Right renal cortex interstitium (tissue), 3 donors: ENCODE results near the gene SPECC1L. TPM values are rescaled to one million over a fixed set of nuclear protein-coding genes. Genes with fewer than 3 reads are reported as not detected.
A peak's percentile ranks its signal among the peaks of the same experiment; 100 is the strongest.

Experiments
- DNase-seq, 3 donors: peaks; one replicate each; pipeline ENCODE4 v3.0.0-alpha.2; 2013; ENCODE audit warnings: low read depth in 3 of 3, low spot score in 2 of 3
- polyA plus RNA-seq, 3 donors: library from polyadenylated mRNA; unstranded; fragments of 120-200 nt; gene quantifications; one replicate each; pipeline ENCODE4 v1.2.1, GENCODE V29; 2013; ENCODE audit not compliant: insufficient read length in 3 of 3

SPECC1L gene
- polyA plus RNA-seq, 3 donors: 49.9 to 53.5 (median 53.2) TPM

DNA sequence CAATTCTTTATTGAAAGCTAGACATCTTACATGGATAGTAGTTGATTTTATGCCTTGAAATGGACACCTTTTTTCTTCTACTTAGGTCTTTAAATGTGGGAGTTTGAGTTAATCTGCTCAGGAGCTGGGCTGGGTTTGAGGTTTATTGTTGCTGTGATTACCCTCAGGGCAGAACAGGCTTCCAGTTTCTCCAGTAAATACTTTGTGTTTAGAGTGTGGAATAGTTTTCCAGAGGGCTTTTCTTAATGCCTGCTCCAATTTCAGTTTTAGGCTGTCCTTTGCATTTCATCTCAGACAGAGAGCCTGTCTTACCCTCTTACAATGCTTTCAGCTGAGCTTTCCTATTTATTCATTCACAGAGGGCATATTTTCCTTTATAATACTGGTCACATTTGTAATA is 86.9 kb downstream of the SPECC1L start:
- no peak for DNase-seq

DNA sequence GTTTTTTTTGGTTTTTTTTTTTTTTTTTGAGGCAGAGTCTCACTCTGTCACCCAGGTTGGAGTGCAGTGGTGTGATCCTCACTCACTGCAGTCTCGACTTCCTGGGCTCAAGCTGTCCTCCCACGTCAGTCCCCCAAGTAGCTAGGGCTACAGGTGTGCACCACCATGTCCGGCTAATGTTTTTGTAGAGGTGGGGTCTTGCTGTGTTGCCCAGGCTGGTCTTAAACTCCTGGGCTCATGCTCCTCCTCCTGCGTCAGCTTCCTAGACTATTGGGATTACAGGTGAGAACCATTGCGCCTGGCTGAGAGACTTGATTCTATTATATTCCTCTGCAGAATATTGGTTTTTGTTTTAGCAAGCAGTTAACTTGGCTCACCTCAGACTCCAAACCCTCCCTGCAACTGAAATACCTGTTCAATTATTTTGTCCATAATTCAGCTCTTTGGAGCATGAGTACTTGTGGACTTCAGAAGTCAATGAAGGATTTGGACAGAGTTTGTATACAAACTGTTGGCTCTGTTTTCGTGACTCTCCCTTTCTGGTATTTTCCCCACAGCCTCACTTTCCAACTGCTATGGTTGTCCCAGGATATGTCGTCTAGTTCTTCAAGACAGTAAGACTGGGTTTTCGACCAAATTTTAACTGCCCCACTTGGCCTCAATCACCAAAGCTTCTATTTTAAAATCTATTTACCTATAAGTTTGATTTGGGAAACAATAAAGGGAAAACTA is 87.6 kb downstream of the SPECC1L start:
- DNase-seq: no peak

DNA sequence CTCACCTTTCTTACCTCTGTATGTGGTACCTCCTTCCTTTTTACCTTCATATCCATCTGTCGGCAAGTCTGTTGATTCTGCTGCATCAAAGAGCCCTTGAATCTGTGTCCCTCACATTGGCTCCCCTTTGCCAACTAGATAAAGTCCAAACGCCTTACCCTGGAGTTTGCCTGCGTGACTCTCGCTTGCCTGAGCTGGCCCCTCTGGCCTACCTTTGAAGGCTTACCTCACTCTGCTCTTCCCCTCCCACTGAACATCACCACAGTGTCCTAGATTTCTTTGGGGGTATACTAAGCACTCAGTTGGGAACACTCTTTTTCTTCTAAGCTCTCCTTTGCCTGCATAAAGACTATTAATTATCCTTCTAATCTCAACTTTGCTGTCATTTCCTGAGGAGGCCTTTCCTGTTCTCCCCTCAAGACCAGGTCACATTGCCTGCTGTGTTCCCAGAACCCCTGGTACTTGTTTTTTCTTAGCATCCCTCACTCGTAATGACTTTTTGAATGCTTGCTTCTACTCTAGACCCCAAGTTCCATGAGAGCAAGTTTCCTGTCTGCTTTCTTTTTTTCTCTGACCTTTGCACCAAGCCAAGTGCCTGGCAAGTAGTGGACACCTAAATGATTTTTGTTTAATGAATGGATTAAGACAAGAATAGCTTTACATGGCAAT is 89.0 kb downstream of the SPECC1L start:
- DNase-seq: peak in 1 of 3 donors; percentile 1

DNA sequence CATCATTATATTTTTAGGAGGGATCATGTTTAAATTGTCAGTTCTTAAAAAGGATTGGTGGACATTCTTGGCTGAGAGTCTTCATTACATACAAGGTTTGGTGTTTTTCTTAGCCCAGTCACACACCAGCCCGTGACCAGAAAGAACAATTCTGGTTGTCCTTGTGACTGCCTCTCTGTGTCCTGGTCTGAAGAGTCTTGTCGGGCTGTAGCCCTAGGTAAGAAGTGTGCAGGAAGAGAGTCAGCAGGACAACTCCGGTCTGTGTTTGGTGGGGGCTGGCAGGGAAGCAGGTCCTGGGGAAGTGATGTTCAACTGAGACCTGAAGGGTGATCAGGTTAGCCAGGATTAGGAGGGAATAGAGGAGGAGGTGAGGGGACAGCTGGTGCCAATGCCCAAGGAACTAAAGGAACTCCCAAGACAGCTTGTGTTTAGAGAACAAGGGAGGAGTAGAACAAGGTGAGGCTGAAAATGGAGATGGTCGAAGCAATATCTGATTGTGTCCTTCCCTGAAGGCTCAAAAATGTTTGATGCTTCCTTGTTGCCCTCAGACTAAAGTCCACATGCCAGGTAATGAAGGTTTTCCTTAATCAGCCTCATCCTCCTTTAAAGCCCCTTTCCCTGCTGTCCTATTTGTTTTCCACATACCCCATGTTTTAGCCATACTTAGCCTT is 91.5 kb downstream of the SPECC1L start:
- DNase-seq: no peak

DNA sequence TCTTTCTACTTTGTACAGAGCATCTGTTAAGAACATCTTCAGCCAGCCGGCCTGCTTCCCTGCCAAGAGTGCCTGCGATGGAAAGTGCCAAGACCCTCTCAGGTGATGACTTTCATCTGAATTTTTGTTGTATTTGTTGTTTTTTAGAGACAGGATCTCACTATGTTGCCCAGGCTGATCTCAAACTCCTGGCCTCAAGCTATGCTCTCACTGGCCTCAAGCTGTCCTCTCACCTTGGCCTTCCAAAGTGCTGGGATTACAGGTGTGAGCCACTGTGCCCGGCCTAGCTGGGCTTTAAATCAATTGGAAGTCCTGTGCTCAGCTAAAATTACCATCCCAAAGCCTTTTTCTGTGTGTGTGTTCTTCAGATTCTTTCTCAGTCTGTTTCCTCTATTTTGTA is 92.6 kb downstream of the SPECC1L start:
- no peak for DNase-seq

DNA sequence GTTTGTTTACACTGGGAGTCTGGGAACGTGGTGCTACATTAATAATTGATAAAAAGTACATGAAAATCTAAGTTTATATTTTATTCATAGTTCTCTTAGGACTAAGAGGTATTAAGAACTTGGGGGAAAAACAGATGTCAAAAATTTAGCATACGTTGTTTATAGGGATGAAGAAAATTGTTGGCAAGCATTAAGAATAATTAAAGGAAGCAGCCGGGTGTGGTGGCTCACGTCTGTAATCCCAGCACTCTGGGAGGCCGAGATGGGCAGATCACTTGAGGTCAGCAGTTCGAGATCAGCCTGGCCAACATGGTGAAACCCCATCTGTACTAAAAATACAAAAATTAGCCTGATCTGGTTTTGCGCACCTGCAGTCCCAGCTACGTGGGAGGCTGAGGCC is 96.1 kb downstream of the SPECC1L start:
- DNase-seq: no peak

DNA sequence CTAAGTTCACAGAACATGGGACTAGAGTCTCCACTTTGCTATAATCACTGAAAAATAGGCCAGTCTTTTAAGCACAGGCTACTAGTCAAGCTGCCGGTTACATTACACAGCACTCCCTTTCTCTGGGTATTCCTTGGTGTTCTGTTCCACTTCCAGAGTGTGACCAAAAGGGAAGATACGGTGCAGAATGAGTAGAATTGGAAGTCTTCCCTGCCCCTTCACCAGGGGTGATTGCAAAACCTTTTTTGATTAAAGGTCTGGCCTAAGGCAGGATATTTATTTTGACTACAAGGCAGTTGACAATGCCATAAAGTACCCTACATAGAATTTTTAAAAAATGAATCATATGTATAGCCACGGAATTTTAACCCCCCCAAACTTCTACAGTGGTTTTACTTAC is 97.2 kb downstream of the SPECC1L start:
- DNase-seq: no peak

DNA sequence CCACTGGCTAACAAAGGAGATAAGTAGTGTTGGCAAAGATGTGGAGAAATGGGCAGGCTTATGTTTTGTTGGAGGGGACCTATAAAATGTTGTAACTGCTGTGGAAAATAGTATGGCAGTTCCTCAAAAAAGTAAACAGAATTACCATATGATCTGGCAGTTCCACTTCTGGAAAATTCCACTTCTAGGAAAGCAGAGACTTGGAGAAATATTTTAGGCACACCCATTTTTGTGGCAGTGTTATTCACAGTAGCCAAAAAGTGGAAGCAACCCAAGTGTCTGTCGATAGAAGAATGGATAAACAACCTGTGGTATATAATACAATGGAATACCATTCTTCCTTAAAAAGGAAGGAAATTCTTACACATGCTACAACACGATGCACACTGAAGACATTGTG is 99.8 kb downstream of the SPECC1L start:
- DNase-seq: no peak

DNA sequence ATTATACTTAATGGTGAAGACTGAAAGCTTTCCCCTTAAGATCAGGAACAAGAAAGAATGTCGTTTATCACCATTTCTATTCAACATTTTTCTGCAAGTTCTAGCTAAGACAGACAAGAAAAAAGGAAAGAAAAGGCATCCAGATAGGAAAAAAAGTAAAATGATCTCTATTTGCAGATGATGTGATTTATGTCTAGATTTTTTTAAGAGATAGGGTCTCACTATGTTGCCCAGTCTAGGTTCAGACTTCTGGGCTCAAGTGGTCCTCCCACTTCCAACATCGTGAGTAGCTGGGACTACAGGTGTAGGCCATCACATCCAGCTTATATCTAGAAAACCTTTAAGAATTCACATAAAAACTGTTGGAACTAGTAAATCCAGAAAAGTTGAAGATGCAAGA is 105.4 kb downstream of the SPECC1L start:
- DNase-seq: no peak

DNA sequence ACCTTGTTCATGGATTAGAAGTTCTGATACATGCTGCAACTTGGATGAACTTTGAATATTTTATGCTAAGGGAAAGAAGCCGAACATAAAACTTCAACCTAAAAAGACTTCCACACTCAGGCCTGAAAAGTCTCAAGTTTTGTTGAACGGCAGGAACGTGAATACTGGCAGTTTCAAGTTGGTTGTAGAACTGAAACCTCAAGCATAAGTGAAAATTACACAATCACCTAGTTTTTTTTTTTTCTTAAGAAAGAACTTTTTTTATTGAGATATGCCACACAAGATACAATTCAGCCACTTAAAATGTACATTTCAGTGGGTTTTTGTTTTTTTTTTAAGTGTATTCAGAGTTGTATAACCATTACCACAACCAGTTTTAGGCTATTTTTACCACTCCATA is 106.0 kb downstream of the SPECC1L start:
- no peak for DNase-seq

DNA sequence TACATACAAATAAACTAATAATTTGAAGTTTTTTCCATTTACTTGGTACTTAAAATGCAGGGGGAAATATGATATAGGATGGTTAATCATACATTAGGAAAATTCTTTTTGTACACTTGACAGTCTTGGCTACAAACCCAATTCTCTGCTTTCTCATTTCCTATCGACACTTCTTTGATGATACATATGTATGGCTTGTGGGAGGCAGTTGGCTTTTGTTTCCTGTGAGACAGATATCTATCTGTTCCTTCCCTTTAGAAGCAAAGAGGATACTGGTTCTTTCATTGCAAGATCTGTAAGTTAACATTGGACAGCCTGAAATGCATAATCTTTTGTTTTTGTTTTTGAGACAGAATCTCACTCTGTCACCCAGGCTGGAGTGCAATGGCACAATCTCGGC is 108.9 kb downstream of the SPECC1L start:
- DNase-seq: no peak

DNA sequence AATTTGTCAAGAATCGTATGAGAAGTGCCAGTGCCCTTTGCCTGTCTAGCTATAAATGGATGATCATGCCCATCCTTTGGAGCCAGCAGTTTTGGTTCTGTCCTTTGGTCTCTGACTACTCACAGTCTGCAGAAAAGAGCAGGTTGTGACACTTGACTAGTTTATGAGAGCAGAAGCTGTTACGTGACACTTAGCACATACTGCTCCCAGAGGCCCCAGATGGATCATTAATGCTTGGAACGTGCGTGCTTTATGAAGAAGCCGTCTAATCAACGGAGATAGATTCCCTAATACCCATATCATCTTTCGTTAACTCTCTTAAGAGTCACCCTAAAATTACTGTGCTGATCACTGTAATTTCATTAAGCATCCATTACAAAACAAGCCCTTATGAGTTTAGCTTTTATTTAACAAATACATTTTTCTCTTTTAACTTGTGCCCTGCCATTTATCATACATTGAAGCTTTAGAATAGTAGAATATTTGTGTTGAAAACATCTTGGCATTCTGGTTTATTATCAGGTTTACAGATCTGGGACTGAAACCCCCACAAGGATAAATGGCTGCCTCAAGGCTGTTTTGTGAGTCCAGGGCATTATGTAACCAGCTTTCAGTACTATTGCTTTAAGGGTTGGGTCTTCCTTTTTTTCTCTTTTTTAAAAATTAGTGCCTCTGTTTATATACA is 109.7 kb downstream of the SPECC1L start:
- DNase-seq: no peak

DNA sequence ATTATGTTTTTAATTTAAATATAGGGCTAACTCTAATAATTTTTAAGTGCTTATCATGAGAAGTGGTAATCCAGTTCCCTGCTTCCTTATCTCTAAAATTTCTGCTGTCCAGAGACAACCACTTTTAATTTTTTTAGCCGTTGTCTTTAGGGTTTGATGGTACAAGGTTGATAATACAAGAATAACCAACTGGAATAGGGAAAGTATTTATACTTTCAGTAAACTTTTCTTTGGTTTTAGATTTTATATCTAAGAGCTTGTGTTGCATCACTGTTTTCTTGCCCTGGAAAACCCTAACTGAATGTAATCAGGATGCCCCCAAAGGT is 110.2 kb downstream of the SPECC1L start:
- DNase-seq: no peak

DNA sequence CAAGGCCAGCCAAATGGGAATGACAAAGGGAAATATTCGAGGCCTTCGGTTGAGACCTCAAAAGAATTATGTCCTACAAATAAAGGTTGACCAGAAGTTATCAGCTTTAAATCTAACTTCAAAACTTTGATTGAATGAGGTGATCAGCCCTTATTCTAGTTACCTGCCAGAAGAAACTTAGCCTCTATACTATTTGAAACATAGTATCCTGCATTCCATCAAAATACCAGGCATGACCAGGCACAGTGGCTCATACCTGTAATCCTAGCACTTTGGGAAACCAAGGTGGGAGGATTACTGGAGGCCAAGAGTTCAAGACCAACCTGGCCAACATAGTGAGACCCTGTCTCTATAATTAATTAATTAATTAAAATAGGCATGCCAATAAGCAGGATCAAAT is 112.4 kb downstream of the SPECC1L start:
- no peak for DNase-seq

DNA sequence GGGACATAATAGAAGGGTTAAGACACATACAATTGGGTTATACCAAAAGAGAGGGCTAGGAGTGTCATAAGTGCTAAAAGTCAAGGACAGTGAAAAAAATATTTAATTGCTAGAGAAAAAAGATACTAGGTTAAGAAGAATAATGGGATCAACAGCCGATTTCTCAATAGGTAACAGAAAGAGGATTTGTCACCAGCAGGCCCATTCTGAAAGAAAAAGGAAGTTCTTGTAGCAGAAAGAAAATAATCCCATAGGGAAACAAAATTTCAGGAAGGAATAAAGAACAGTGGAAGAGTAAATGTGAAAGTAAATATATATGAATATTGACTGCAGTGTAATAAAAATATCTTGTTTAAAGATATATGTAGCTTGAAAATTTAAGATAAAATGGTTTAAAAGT is 113.5 kb downstream of the SPECC1L start:
- DNase-seq: no peak

DNA sequence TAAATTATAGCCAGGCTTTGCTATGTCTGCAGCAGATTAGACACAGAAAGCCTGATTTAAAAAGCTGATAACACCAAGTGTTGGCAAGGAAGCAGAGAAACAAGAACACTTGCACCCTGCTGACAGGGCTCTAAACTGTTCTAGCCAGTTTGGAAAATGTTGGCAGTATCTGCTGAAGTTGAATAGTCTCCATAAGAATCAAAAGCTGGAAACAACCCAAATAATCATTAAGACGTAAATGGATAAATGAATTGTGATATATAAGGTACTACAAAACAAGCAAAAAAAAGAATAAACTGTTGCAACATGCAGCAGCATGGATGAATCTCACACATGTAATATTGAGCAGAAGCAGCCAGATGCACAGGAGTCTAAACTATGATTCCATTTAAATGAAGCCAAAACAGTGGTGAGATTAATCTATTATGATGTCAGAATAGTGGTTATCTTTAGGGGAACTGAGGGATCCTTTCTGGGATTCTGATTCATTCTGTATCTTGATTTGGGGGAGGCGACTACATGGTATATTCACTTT is 116.4 kb downstream of the SPECC1L start:
- DNase-seq: no peak

DNA sequence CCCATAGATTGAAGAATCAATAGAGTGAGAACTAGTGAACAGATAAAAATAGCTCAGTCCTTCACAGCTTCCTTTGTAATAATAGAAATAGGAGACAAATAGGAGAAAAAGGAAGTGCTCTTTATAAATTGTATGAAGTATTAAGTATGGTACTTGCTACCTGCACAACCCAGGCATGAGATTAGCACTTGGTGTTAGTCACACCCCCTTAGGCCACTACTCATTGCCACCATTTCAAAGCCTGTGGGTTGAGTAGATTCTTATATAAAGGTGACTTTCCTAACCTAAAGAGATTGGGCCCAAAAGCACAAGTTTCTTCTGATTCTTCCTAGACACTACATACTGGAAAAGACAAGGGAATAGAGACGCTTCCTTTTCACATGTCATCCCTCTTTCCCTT is 119.0 kb downstream of the SPECC1L start:
- no peak for DNase-seq

DNA sequence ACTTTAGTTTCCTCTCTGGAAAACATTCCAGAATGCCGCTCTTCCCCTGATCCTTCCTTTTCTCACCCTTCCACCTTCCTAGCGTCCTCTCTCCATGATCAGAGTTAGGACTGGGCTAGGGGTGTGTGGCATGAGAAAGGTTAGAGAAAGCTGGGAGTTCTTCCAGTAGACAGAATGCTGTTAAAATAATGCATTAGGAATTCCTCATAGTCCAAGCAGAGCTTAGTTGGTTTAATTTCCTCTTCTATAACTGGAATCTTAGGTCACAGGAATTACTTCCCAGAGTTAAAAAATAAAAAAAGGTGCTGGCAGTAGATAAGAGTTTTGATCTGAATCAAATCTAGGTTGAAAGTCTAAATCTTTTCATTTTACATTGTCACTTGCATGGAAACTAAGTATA is 119.5 kb downstream of the SPECC1L start:
- no peak for DNase-seq

DNA sequence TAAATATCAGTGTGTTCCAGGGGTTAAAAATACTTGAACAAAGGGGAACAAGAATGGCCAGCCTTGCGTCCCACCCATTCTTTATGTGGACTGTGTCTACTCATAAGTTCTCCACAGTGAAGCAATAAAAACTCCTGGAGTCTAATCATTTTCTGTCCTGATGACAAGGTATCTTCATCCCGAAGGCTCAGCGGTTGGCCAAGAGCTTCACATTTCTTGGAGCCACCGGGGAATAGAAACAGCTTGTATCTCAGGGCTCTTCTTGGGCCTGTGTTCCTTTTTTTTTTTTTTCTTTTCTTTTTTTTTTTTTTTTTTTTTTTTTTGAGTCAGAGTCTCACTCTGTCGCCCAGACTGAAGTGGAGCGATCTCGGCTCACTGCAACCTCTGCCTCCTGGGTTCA is 119.9 kb downstream of the SPECC1L start:
- DNase-seq: no peak

DNA sequence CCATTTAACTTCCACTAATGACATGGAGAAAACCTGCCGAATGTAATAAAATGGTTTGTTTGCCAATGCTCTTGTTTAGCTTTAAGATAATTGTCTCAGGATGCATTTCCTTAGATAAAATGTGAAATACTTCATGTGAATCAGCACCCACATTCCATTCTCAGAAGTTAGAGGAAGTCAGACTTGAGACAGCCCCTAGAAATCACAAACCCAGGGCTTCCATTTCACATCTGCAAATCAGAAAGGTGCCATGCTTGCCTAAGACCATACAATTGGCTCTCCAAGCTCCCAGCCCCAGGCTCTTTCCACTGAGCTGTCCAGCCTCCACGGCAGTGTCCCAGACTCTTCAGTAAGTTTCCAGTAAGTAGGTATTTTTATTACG is 121.2 kb downstream of the SPECC1L start:
- no peak for DNase-seq

DNA sequence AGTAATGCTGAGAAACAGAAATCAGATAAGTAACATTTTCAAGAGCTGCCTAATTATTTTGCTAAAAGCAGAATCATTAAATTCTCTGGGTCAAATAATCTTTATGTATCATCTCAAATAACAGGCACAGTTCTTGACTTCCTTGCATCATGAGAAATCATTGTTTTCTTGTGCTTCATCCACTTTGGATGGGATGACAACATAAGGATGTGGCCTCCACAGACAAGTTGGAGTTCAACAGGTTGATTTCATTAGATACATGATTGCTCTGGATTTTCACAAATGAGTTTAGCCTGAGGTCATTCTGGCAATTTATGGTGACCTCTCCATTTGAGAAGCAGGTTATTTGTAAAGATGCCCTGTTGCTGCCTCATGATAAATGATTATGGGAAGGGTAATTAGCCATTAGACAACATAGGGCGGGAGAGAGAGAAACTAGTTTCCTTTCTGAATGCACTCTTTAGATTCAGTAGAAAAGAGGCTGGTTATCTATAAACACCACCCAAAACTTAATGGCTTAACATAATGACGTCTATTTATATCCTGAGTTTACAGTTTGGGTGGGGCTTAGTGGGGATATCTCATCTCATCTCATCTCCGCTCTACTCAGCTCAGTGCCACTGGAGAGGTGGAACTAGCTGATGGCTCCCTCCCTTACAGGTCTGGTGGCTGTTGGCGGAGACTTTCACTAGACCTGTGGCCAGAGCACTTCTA is 121.7 kb downstream of the SPECC1L start:
- no peak for DNase-seq
